ENCODE data around the gene PPP1R12B.

GRCh38 chr1:202505356-202505755, 156.9 kb downstream of the PPP1R12B start:
- no peak for TF ChIP-seq ATF3 (IDR thresholded peaks at IDR 0.05)
- peak; percentile 30 for TF ChIP-seq YY1 (IDR thresholded peaks at IDR 0.05)
- TF ChIP-seq CTCF (IDR thresholded peaks at IDR 0.05; ENCODE audit: low read depth, low read length, missing input control): no peak

Data from liver (tissue), 3 donors.